Measurements from ENCODE around the gene METTL26.

DNA sequence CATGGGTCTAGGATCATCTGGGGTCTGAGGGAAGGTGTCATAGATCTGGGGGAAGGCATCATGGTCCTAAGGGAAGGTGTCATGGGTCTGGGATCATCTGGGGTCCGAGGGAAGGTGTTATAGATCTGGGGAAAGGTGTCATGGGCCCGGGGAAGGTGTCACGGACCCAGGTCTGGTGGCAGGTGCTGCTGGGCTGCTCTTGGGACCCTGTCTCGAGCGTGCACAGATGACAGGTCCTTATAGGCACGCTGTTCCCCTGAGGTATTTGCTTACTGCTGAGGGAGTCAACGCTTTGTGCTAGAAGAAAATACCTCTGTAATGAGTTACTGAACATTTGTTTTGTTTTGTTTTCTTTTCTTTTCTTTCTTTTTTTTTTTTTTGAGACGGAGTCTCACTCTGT, 44.9 kb downstream of the METTL26 start:
- TF ChIP-seq, protein P1, sequence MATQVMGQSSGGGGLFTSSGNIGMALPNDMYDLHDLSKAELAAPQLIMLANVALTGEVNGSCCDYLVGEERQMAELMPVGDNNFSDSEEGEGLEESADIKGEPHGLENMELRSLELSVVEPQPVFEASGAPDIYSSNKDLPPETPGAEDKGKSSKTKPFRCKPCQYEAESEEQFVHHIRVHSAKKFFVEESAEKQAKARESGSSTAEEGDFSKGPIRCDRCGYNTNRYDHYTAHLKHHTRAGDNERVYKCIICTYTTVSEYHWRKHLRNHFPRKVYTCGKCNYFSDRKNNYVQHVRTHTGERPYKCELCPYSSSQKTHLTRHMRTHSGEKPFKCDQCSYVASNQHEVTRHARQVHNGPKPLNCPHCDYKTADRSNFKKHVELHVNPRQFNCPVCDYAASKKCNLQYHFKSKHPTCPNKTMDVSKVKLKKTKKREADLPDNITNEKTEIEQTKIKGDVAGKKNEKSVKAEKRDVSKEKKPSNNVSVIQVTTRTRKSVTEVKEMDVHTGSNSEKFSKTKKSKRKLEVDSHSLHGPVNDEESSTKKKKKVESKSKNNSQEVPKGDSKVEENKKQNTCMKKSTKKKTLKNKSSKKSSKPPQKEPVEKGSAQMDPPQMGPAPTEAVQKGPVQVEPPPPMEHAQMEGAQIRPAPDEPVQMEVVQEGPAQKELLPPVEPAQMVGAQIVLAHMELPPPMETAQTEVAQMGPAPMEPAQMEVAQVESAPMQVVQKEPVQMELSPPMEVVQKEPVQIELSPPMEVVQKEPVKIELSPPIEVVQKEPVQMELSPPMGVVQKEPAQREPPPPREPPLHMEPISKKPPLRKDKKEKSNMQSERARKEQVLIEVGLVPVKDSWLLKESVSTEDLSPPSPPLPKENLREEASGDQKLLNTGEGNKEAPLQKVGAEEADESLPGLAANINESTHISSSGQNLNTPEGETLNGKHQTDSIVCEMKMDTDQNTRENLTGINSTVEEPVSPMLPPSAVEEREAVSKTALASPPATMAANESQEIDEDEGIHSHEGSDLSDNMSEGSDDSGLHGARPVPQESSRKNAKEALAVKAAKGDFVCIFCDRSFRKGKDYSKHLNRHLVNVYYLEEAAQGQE (IDR thresholded peaks at IDR 0.05; ENCODE audit: low read depth), result no peak
- TF ChIP-seq TCF12 (IDR thresholded peaks at IDR 0.05; ENCODE audit: low read depth) (no peak), EP300 (IDR thresholded peaks at IDR 0.05; ENCODE audit: borderline replicate concordance) (no peak), FOXM1 (IDR thresholded peaks at IDR 0.05; ENCODE audit: borderline replicate concordance, low read depth) (no peak), TEAD4 (IDR thresholded peaks at IDR 0.05) (no peak), ZBTB7A (IDR thresholded peaks at IDR 0.05; ENCODE audit: low read depth) (no peak), YY1 (IDR thresholded peaks at IDR 0.05; ENCODE audit: low read depth) (no peak)
